Heart left ventricle (tissue), 16 donors: ENCODE measurements around the gene SLC43A2. TPM values are rescaled to one million over a fixed set of nuclear protein-coding genes. Genes with fewer than 3 reads are reported as not detected.
A peak's percentile ranks its signal among the peaks of the same experiment; 100 is the strongest.

Experiments
- ATAC-seq, 4 donors: fragments of 200-7000 bp; cut with Tn5 transposase; one replicate each; pipeline ENCODE4 v1.9.1; 2020 to 2022; ENCODE audit warnings: moderate library complexity in 4 of 4, mild to moderate bottlenecking in 3 of 4, moderate number of reproducible peaks in 1 of 4
- DNase-seq, 5 donors: peaks; one replicate each; pipeline ENCODE4 v3.0.0-alpha.2; 2020
- H3K27ac ChIP-seq, 12 donors: fragments of 200-600 bp; sonication (generic) in 4 of 12; one replicate each; pipeline versions ENCODE4 v1.5.0 to v1.8.0; 2016 to 2022; ENCODE audit warnings: mild to moderate bottlenecking in 2 of 12
- H3K27me3 ChIP-seq, 9 donors: fragments of 200-600 bp; sonication (generic) in 2 of 9; one replicate each; pipeline versions ENCODE4 v1.5.1 to v1.8.0; 2016 to 2022; ENCODE audit warnings: mild to moderate bottlenecking in 3 of 9
- H3K36me3 ChIP-seq, 9 donors: fragments of 200-600 bp; sonication (generic) in 2 of 9; one replicate each; pipeline versions ENCODE4 v1.5.0 to v1.8.0; 2018 to 2022; ENCODE audit warnings: mild to moderate bottlenecking in 2 of 9
- H3K4me1 ChIP-seq, 12 donors: fragments of 200-600 bp; sonication (generic) in 4 of 12; one replicate each; pipeline versions ENCODE4 v1.5.0 to v1.8.0; 2016 to 2022; ENCODE audit warnings: mild to moderate bottlenecking in 3 of 12
- H3K4me3 ChIP-seq, 12 donors: fragments of 200-600 bp; sonication (generic) in 4 of 12; one replicate each; pipeline versions ENCODE4 v1.5.0 to v1.8.0; 2017 to 2022; ENCODE audit warnings: mild to moderate bottlenecking in 9 of 12, moderate library complexity in 4 of 12
- H3K9me3 ChIP-seq, 12 donors: fragments of 200-600 bp; sonication (generic) in 4 of 12; one replicate each; pipeline versions ENCODE4 v1.5.0 to v1.8.0; 2016 to 2022; ENCODE audit warnings: mild to moderate bottlenecking in 1 of 12
- CTCF ChIP-seq, 12 donors: fragments of 200-600 bp; sonication (generic) in 4 of 12; IDR thresholded peaks; one replicate each; pipeline versions ENCODE4 v1.5.0 to v1.8.0; 2018 to 2022; ENCODE audit warnings: antibody characterized with exemption in 12 of 12, mild to moderate bottlenecking in 5 of 12
- POLR2A ChIP-seq, 2 donors: fragments of 450-650 bp; IDR thresholded peaks; one replicate each; pipeline ENCODE4 v1.6.1; 2017; ENCODE audit warnings: antibody characterized with exemption in 2 of 2, mild to moderate bottlenecking in 2 of 2, moderate library complexity in 2 of 2
- WGBS, 4 donors: extraction: QIAGEN DNeasy Blood & Tissue Kit in 2 of 4; methylation state at CpG; one replicate each; pipeline versions ENCODE4 v1.1.5 to v1.1.7; 2013 to 2018; 5-methylcytosine and 5-hydroxymethylcytosine counted together
- intact Hi-C, 10 donors: fragments of 100-400 bp; cut with DNase I; formaldehyde crosslinking; loops; one replicate each; pipeline versions ENCODE4 v1.11.1 to v1.14.2; 2022
- polyA plus RNA-seq, 2 donors: library from polyadenylated mRNA; stranded (reverse); fragments of 200-250 nt; gene quantifications; one replicate each; pipeline ENCODE4 v1.2.3, GENCODE V29; 2013
- total RNA-seq, 9 donors: library from RNA; depleted of rRNA in 2 of 9; stranded (reverse); fragments of >200 nt in 2 of 9; fragmentation: NEBNext Ultra II Directional in 3 of 9; extraction: Animal tissue kit (Norgen Biotek cat#: 25700) in 3 of 9; gene quantifications; one replicate each; pipeline versions ENCODE4 v1.1.0 to v1.2.4, GENCODE V29; 2016 to 2023
- donor health status: ischemic (EF 13 %, LVEDD 7.1; RV severe dilation, severe dysfunction).
- donor health status: healthy with polysubstance abuse.
- donor health status: DM: no; HTN: yes; CAD: no.
- donor health status: DM: no; HTN: no; CAD: no.
- donor health status: ischemic (EF 25% LVEDD 6.9; RV normal size, moderate dysfunction).
- donor health status: ischemic (EF 25% LVEDD 5.7; RV mildly dilated, moderate dysfunction).
- donor health status: healthy.
- donor health status: DM: yes; HTN: yes; CAD: no.
- donor health status: ischemic (EF 35%, LVEDD 5.7; RV mildly dilated, moderate dysfunction).
- donor health status: nonischemic (EF 11% LVEDD 7.7; RV severe dilation, severe dysfunction).
- donor health status: DM: yes; HTN: yes; CAD: no.
- donor health status: PGD.
- donor health status: ischemic (EF 29% LVEDD 5.4; RV normal size, mild dysfunction).
- donor health status: nonischemic (EF 23%, LVEDD 6.1; RV moderate dilation, normal function).

SLC43A2 gene
- total and polyA plus RNA-seq, 11 donors, result 1.4 to 29.1 (median 6.8) TPM

GRCh38 chr17:1645207-1646171, 16.9 kb upstream of the SLC43A2 start, which contains the start of gene SCARF1:
Gene SCARF1, minus strand, starts transcription at chr17:1645732. Its CDS starts 35 bp downstream, at chr17:1645697.
- intact Hi-C loops, result loop anchor here in 8 of 10 donors (2.0 to 10.0 kb wide), 6 partner anchors 17 to 388 kb away; partner anchors contain the start of gene SLC43A2 (in 1 of the 8)
- WGBS, 4 donors, result 47 to 55% (median 49%) methylated on average over 24 to 25 of the region's 25 CpGs

GRCh38 chr17:1644493-1645206, 16.0 kb upstream of the SLC43A2 start:
- Histone ChIP-seq H3K27ac (peak overlapping the region; percentile 70 to 96 (median 85)), H3K4me1 (peaks cover 0 to 69% (median 48%) of the 10 kb centered on the region in 12 donors), H3K27me3 (no peaks in the 10 kb centered on the region), H3K4me3 (peak overlapping the region in 11 of 12 donors; percentile 45 to 73 (median 59)), H3K36me3 (peaks cover 0 to 18% (median 10%) of the 10 kb centered on the region in 9 donors), H3K9me3 (no peaks in the 10 kb centered on the region)
- TF ChIP-seq POLR2A (IDR thresholded peaks at IDR 0.05) (no peak), CTCF (IDR thresholded peaks at IDR 0.05) (no peak)
- DNase-seq (peak in 4 of 5 donors; percentile 33 to 62 (median 40)), ATAC-seq (peak in 1 of 4 donors; percentile 3)
- intact Hi-C loops, result loop anchor here in 8 of 10 donors (2.0 to 10.0 kb wide), 6 partner anchors 16 to 387 kb away; partner anchors contain the start of gene SLC43A2 (in 1 of the 8)
- WGBS, 4 donors, result 48 to 58% (median 51%) methylated on average over 13 to 15 of the region's 15 CpGs

More at GRCh38 chr17:1645207-1646171, 16.9 kb upstream of the SLC43A2 start, which contains the start of gene SCARF1:
- peaks cover 0 to 20% (median 11%) of the 10 kb centered on the region in 9 donors for H3K36me3 ChIP-seq
- TF ChIP-seq CTCF (IDR thresholded peaks at IDR 0.05), result no peak
- peak in 1 of 2 donors; percentile 76 for TF ChIP-seq POLR2A (IDR thresholded peaks at IDR 0.05)
- peak within 1 kb of the TSS; percentile 75 to 99 (median 87) for H3K27ac ChIP-seq
- peak within 1 kb of the TSS; percentile 14 to 73 (median 57) for H3K4me3 ChIP-seq
- H3K4me1 ChIP-seq, result peaks cover 3 to 68% (median 54%) of the 10 kb centered on the region in 12 donors
- no peaks in the 10 kb centered on the region for H3K9me3 ChIP-seq
- H3K27me3 ChIP-seq, result no peaks in the 10 kb centered on the region
- DNase-seq (peak; percentile 81 to 87 (median 86)), ATAC-seq (peak in 1 of 4 donors; percentile 38)

GRCh38 chr17:1643999-1644492, 15.4 kb upstream of the SLC43A2 start:
- Histone ChIP-seq H3K27ac (peak overlapping the region; percentile 41 to 96 (median 85)), H3K9me3 (no peaks in the 10 kb centered on the region), H3K36me3 (peaks cover 0 to 23% (median 13%) of the 10 kb centered on the region in 9 donors), H3K4me1 (peaks cover 0 to 71% (median 47%) of the 10 kb centered on the region in 12 donors), H3K4me3 (peak overlapping the region; percentile 15 to 73 (median 57)), H3K27me3 (no peaks in the 10 kb centered on the region)
- peak in 3 of 4 donors; percentile 2 to 5 (median 2) for ATAC-seq
- 19 to 33% (median 20%) methylated on average over 10 to 13 of the region's 13 CpGs for WGBS, 4 donors
- intact Hi-C loops, result loop anchor here in 4 of 10 donors (2.0 to 10.0 kb wide), 3 partner anchors 15 to 379 kb away; partner anchors contain the start of gene SLC43A2 (in 2 of the 4)
- TF ChIP-seq POLR2A (IDR thresholded peaks at IDR 0.05) (no peak), CTCF (IDR thresholded peaks at IDR 0.05) (no peak)
- peak in 2 of 5 donors; percentile 32 to 55 for DNase-seq
